K562 treated with DMSO at 1 percent for 12 hours (cell line): ENCODE measurements around the gene FHL2. TPM values are rescaled to one million over a fixed set of nuclear protein-coding genes. Genes with fewer than 3 reads are reported as not detected.

ENCODE experiments used
- total RNA-seq: library from RNA; unstranded; fragments of 300-600 nt; gene quantifications from 2 replicates; pipeline ENCODE4 v1.2.3, GENCODE V29; 2022; ENCODE audit not compliant: insufficient read depth

The FHL2 gene
- total RNA-seq, result 35.1 and 36.9 TPM in 2 replicates

GRCh38 chr2:105398336-105399206 is at the start of gene FHL2:
TSS of gene FHL2 (minus strand) at chr2:105399051. CDS start at chr2:105386516, 12,535 bp downstream.

GRCh38 chr2:105337122-105338019 is 61.5 kb downstream of the FHL2 start, which contains the start of gene C2orf49:
TSS of gene C2orf49 (plus strand) at chr2:105337540. CDS start at chr2:105337588, 48 bp downstream.

GRCh38 chr2:105329561-105330495 is 69.0 kb downstream of the FHL2 start, which contains the start of gene TGFBRAP1:
TSS of gene TGFBRAP1 (minus strand) at chr2:105329735. CDS start at chr2:105308301, 21,434 bp downstream.

Other genes with a start within 250 kb of the FHL2 start
- gene GPR45, start 157.3 kb downstream of the FHL2 start, total RNA-seq, result not detected in 2 replicates
- 4.7 and 18.9 TPM in 2 replicates for gene TGFBRAP1, start 69.3 kb downstream of the FHL2 start, total RNA-seq
- 6.4 and 12.1 TPM in 2 replicates for gene C2orf49, start 61.5 kb downstream of the FHL2 start, total RNA-seq